MCF 10A (cell line): ENCODE data around the gene RGPD8. TPM values are rescaled to one million over a fixed set of nuclear protein-coding genes. Genes with fewer than 3 reads are reported as not detected.
"Not testable (repeated sequence)": the region's sequence is repeated elsewhere in the genome, so short reads cannot be mapped to it uniquely, and the experiment has no call there.

Source experiments
- BruUV-seq: library from RNA; stranded (reverse); fragments of 400-500 nt; replicated peaks from 2 replicates; lab custom pipeline; 2021; lab: Mats Ljungman, UMichigan
- CTCF ChIA-PET: fragments of 300-600 bp; sonication (Branson Sonifier 250); formaldehyde crosslinking; extraction: SDS; loops from one replicate; lab custom pipeline; 2021; ENCODE audit warnings: antibody characterized with exemption, inconsistent platforms; lab: Yijun Ruan, JAX
- POLR2A ChIA-PET: fragments of 300-600, 350-650 bp; sonication (Branson Sonifier 250); formaldehyde crosslinking; extraction: SDS; loops from one replicate; lab custom pipeline; 2020; ENCODE audit warnings: antibody characterized with exemption, inconsistent platforms; lab: Yijun Ruan, JAX
- DNase-seq: peaks from one replicate; pipeline ENCODE4 v3.0.0-alpha.2; 2018; ENCODE audit not compliant: unreplicated experiment
- H3K27ac Mint-ChIP-seq: one replicate; pipeline ENCODE4 v1.8.0; 2022; ENCODE audit warnings: mild to moderate bottlenecking, low read depth, mixed read lengths; ENCODE audit not compliant: unreplicated experiment
- H3K27me3 Mint-ChIP-seq: one replicate; pipeline ENCODE4 v1.8.0; 2022; ENCODE audit warnings: mixed read lengths; ENCODE audit not compliant: insufficient read depth, unreplicated experiment
- H3K36me3 Mint-ChIP-seq: one replicate; pipeline ENCODE4 v1.8.0; 2022; ENCODE audit warnings: mild to moderate bottlenecking, moderate library complexity, mixed read lengths; ENCODE audit not compliant: insufficient read depth, unreplicated experiment
- H3K4me1 Mint-ChIP-seq: one replicate; pipeline ENCODE4 v1.8.0; 2022; ENCODE audit warnings: mixed read lengths; ENCODE audit not compliant: insufficient read depth, unreplicated experiment
- H3K4me3 Mint-ChIP-seq: one replicate; pipeline ENCODE4 v1.8.0; 2022; ENCODE audit warnings: mild to moderate bottlenecking, moderate library complexity, mixed read lengths; ENCODE audit not compliant: unreplicated experiment
- H3K9me3 Mint-ChIP-seq: one replicate; pipeline ENCODE4 v1.8.0; 2022; ENCODE audit warnings: mixed read lengths; ENCODE audit not compliant: unreplicated experiment
- intact Hi-C: fragments of 100-400 bp; cut with micrococcal nuclease; formaldehyde crosslinking; loops from 2 replicates; pipeline ENCODE4 v1.14.1; 2022
- total RNA-seq: library from RNA; stranded (reverse); gene quantifications from 2 replicates; pipeline ENCODE4 v1.2.3, GENCODE V29; 2022
- TF ChIP-seq, protein P1 (sequence below): fragments of 200-600 bp; IDR thresholded peaks from one replicate; pipeline ENCODE4 v1.8.0; 2022; ENCODE audit warnings: antibody characterized with exemption, mild to moderate bottlenecking; ENCODE audit not compliant: unreplicated experiment

RGPD8 gene
- total RNA-seq, 1 experiment from 2014 or later, result 13.9 TPM

DNA sequence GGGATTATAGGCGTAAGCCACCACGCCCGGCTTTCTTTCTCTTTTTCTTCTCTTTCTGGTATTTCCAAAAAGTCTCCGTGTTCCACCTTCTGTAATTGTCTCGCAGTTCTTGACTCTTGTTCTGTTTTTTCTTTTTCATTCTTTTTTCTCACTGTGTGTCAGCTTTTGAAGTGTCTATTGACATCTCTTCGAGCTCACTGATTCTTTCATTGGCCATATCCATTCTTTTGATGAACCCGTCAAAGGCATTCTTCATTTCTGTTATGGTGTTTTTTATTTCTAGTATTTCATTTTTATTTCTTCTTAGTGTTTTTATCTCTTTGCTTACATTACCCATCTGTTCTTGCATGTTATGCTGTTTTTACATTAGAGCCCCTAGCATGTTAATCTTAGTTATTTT lies 73.4 kb downstream of the RGPD8 start:
- BruUV-seq, DNase-seq, H3K27ac Mint-ChIP-seq, CTCF ChIA-PET, POLR2A ChIA-PET, intact Hi-C loops, H3K27me3 Mint-ChIP-seq, H3K9me3 Mint-ChIP-seq, H3K36me3 Mint-ChIP-seq, H3K4me1 Mint-ChIP-seq, H3K4me3 Mint-ChIP-seq: not testable (repeated sequence)

DNA sequence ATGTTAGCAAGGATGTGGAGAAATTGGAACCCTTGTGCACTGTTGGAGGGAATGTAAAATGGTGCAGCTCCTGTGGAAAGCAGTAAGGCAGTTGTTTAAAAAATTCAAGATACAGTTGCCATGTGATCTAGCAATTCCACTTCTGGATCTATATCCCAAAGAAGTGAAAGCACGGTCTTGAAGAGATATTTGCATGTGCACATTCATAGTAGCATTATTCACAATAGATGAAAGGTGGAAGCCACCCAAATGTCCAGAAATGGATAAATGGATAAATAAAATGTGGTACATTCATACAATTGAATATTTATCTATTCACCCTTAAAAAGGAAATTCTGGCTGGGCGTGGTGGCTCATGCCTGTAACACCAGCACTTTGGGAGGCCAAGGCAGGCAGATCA lies 79.1 kb downstream of the RGPD8 start:
- H3K9me3 Mint-ChIP-seq, H3K36me3 Mint-ChIP-seq, DNase-seq, intact Hi-C loops, H3K27ac Mint-ChIP-seq, BruUV-seq, H3K27me3 Mint-ChIP-seq, CTCF ChIA-PET, H3K4me1 Mint-ChIP-seq, H3K4me3 Mint-ChIP-seq, POLR2A ChIA-PET: not testable (repeated sequence)

DNA sequence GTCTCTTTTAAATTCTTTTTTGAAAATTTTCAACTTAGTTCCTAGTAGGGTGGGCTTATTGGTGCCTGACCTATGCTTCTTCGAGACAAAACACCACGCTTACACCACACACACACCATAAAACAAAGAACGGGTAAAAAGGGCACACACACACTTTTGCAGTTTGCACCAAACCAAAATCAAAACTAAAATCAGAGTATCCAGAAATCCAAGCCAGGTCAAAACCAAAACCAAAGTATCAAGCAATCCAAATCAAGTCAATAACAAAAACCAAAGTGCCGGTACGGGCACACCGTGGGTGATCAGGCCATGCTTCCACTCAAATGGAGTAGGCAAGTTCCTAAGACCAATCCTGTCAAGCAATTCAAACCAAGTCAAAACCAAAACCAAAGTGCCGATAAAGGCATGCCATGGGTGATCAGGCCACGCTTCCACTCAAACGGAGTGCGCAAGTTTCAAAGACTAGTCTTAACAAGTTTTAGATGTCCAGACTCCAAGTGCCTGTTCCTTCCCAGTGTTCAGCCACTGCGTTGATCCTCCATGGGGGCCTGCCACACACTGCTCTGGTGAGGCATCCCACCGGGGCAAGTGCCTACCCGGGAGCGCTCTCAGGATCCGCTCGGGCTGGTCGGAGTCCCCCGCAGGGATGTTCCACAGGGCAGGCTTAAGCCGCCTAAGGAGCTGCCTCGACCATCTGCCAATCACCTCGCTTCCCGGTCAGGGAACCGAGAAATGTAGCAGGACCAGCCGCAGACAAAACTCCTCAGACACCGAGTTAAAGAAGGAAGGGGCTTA lies 80.4 kb downstream of the RGPD8 start:
- BruUV-seq, H3K4me3 Mint-ChIP-seq, H3K36me3 Mint-ChIP-seq, H3K4me1 Mint-ChIP-seq, H3K9me3 Mint-ChIP-seq, DNase-seq, intact Hi-C loops, H3K27me3 Mint-ChIP-seq, POLR2A ChIA-PET, CTCF ChIA-PET, H3K27ac Mint-ChIP-seq: not testable (repeated sequence)

DNA sequence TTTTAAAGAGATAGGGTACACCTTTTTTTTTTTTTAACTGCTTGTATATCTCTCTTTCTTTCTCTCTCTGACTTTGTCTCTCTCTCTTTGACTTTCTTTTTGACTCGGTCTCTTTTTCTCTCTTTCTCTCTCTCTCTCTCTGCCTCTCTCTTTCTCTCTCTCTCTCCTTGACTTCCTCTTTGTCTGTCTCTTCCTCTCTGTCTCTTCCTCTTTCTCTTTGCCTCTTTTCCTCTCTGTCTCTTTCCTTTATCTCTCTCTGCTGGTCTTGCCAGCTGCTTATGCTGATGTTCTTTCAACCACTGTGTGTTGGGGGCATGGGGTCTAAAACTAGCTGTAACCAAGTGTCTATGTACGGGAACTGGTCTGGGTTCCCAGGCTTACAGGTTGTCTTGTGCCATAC lies 81.2 kb downstream of the RGPD8 start:
- H3K4me3 Mint-ChIP-seq, BruUV-seq, H3K36me3 Mint-ChIP-seq, H3K27me3 Mint-ChIP-seq, DNase-seq, intact Hi-C loops, CTCF ChIA-PET, H3K4me1 Mint-ChIP-seq, H3K9me3 Mint-ChIP-seq, H3K27ac Mint-ChIP-seq, POLR2A ChIA-PET: not testable (repeated sequence)

DNA sequence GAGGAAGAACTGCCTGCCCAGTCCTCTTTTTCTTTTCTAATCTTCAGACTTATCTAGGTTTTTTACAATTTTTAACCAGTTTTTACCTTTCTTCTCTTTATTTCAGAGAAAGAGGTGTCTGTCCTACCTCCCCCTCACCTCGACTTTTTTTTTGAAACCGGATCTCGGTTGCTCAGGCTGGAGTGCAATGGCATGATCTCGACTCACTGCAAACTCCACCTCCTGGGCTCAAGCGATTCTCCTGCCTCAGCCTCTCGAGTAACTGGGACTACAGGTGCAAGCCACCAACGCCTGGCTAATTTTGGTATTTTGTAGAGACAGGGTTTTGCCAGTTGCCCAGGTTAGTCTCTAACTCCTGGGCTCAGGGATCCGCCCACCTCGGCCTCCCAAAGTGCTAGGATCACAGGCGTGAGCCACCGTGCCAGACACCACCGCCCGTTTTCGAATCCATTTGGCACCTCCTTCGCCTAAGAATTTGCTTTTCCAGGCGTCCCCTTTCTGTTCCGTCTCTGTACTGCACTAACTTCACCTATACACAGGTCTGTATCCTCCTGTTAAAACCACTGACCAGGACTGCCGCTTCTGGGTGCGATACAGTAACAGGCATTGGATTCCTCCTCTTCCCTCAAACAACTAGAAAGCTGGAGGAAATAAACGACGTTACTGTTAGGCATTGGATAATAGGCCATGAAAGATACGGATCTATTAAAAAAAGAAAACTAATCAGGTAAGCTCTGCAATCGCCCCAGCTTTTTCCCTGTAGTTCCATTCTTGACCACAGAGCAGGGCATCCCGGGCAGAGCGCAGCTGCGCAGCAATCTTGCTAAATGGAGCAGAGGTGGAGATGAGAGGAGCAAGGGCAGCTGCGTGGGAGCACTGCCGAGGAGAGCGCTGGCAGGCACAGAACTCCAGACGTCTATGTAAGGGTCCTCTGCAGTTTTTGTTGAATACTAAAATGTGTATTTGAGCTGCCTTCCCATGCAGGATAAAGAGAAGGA lies 88.1 kb downstream of the RGPD8 start:
- no peak overlapping the region for H3K27ac Mint-ChIP-seq
- CTCF ChIA-PET, result no interaction called here
- intact Hi-C loops, result no loop called here
- POLR2A ChIA-PET, result no interaction called here
- BruUV-seq, result no TSS peak
- H3K4me1 Mint-ChIP-seq, result no peaks in the 10 kb centered on the region
- TF ChIP-seq, protein P1, sequence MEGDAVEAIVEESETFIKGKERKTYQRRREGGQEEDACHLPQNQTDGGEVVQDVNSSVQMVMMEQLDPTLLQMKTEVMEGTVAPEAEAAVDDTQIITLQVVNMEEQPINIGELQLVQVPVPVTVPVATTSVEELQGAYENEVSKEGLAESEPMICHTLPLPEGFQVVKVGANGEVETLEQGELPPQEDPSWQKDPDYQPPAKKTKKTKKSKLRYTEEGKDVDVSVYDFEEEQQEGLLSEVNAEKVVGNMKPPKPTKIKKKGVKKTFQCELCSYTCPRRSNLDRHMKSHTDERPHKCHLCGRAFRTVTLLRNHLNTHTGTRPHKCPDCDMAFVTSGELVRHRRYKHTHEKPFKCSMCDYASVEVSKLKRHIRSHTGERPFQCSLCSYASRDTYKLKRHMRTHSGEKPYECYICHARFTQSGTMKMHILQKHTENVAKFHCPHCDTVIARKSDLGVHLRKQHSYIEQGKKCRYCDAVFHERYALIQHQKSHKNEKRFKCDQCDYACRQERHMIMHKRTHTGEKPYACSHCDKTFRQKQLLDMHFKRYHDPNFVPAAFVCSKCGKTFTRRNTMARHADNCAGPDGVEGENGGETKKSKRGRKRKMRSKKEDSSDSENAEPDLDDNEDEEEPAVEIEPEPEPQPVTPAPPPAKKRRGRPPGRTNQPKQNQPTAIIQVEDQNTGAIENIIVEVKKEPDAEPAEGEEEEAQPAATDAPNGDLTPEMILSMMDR, result no peak
- no peak for DNase-seq
- no peaks in the 10 kb centered on the region for H3K27me3 Mint-ChIP-seq
- H3K9me3 Mint-ChIP-seq, result no peaks in the 10 kb centered on the region
- H3K4me3 Mint-ChIP-seq, result no peak overlapping the region
- H3K36me3 Mint-ChIP-seq, result no peaks in the 10 kb centered on the region
